Measurements from ENCODE around the gene SH3BGR. TPM values are rescaled to one million over a fixed set of nuclear protein-coding genes. Genes with fewer than 3 reads are reported as not detected.

Gene SH3BGR
- total RNA-seq, 6 donors from 2014 or later, result 3.9 to 25.1 (median 4.4) TPM; not detected in 2

DNA sequence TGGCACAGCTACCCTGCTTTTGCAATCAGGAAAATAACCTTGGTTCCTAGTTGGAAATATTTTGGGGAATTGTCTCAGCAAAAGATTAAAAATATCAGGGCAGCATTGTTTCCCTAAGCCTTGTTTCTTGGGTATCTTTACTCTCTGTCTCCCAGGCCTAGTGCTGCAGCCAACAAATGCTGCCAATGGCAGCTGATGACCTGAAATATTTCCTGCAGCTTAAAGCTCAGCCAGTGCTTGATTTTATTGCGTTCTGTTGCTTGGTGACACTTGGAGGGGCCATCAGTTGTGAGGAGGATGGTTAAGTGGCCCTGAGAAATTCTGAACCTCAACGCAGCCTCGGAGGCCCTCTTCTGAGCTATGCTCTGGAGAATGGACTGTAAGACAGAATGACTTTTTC lies 101.6 kb downstream of the SH3BGR start:
- Histone ChIP-seq H3K27me3 (no peaks in the 10 kb centered on the region), H3K9me3 (no peaks in the 10 kb centered on the region), H3K4me1 (no peaks in the 10 kb centered on the region), H3K27ac (no peak overlapping the region), H3K4me3 (no peak overlapping the region), H3K36me3 (no peaks in the 10 kb centered on the region)
- DNase-seq (no peak), ATAC-seq (ENCODE audit: low FRiP score in 2 of 2) (no peak)
- WGBS, 2 donors, result 30 to 50% methylated on average over 3 of the region's 3 CpGs
- no peak for TF ChIP-seq EP300 (IDR thresholded peaks at IDR 0.05)
- TF ChIP-seq POLR2A (IDR thresholded peaks at IDR 0.05), result no peak
- TF ChIP-seq, protein P1, sequence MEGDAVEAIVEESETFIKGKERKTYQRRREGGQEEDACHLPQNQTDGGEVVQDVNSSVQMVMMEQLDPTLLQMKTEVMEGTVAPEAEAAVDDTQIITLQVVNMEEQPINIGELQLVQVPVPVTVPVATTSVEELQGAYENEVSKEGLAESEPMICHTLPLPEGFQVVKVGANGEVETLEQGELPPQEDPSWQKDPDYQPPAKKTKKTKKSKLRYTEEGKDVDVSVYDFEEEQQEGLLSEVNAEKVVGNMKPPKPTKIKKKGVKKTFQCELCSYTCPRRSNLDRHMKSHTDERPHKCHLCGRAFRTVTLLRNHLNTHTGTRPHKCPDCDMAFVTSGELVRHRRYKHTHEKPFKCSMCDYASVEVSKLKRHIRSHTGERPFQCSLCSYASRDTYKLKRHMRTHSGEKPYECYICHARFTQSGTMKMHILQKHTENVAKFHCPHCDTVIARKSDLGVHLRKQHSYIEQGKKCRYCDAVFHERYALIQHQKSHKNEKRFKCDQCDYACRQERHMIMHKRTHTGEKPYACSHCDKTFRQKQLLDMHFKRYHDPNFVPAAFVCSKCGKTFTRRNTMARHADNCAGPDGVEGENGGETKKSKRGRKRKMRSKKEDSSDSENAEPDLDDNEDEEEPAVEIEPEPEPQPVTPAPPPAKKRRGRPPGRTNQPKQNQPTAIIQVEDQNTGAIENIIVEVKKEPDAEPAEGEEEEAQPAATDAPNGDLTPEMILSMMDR (IDR thresholded peaks at IDR 0.05), result no peak
- no peak for TF ChIP-seq POLR2AphosphoS5 (IDR thresholded peaks at IDR 0.05)

DNA sequence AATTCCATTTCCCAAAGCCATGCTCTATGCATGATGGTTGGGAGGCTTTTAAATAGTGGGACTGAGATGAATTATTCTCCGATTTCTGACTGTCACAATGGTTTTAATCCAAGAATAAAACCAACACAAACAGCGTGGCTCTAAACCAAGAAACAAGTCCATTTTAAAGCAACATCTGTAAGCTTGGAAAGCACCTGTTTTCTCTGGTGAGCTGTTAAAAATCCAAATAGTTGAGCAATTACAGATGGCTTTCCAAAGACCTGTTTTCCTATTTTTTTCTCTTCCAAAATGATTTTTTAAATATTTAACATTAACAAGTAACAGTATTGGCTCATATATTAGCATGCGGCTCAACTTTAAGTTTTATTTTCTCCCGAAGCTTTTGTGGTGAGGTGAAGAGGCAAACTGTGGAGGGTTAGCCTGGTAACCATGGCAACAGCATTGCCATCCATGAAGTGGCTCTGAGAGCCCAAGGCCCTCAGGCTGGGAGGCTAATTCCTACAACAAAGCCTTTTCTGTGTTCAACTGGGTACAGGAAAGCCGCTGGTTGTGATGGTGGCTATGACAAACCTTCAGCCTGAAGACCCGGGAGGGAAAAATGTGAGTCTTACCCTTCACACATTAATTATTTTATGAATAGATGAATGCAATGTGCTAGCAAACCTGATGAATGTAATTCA lies 104.3 kb downstream of the SH3BGR start:
- Histone ChIP-seq H3K27ac (no peak overlapping the region), H3K27me3 (no peaks in the 10 kb centered on the region), H3K9me3 (no peaks in the 10 kb centered on the region), H3K4me3 (no peak overlapping the region), H3K4me1 (no peaks in the 10 kb centered on the region), H3K36me3 (no peaks in the 10 kb centered on the region)
- no peak for DNase-seq
- TF ChIP-seq POLR2AphosphoS5 (IDR thresholded peaks at IDR 0.05) (no peak), POLR2A (IDR thresholded peaks at IDR 0.05) (no peak), EP300 (IDR thresholded peaks at IDR 0.05) (no peak)
- TF ChIP-seq, protein P1 (IDR thresholded peaks at IDR 0.05), result no peak
- ATAC-seq (ENCODE audit: low FRiP score in 2 of 2), result no peak
- 72 to 73% methylated on average over 6 of the region's 6 CpGs for WGBS, 2 donors

- ATAC-seq (ENCODE audit: low FRiP score in 2 of 2) (no peak), DNase-seq (no peak)
- Histone ChIP-seq H3K9me3 (no peaks in the 10 kb centered on the region), H3K36me3 (no peaks in the 10 kb centered on the region), H3K27me3 (no peaks in the 10 kb centered on the region), H3K27ac (no peak overlapping the region), H3K4me3 (no peak overlapping the region), H3K4me1 (no peaks in the 10 kb centered on the region)
- TF ChIP-seq POLR2A (IDR thresholded peaks at IDR 0.05) (no peak), POLR2AphosphoS5 (IDR thresholded peaks at IDR 0.05) (no peak), EP300 (IDR thresholded peaks at IDR 0.05) (no peak)
- TF ChIP-seq, protein P1 (IDR thresholded peaks at IDR 0.05), result no peak
- 48 to 52% methylated on average over 3 of the region's 3 CpGs for WGBS, 2 donors
Measured at GRCh38 chr21:39559511-39559910, 107.7 kb downstream of the SH3BGR start.

- 71 to 79% methylated on average over 2 of the region's 2 CpGs for WGBS, 2 donors
- Histone ChIP-seq H3K4me3 (no peak overlapping the region), H3K36me3 (no peaks in the 10 kb centered on the region), H3K9me3 (no peaks in the 10 kb centered on the region), H3K27me3 (no peaks in the 10 kb centered on the region), H3K4me1 (no peaks in the 10 kb centered on the region), H3K27ac (no peak overlapping the region)
- TF ChIP-seq, protein P1 (IDR thresholded peaks at IDR 0.05), result no peak
- TF ChIP-seq POLR2A (IDR thresholded peaks at IDR 0.05), result no peak
- TF ChIP-seq EP300 (IDR thresholded peaks at IDR 0.05), result no peak
- TF ChIP-seq POLR2AphosphoS5 (IDR thresholded peaks at IDR 0.05), result no peak
- no peak for DNase-seq
- ATAC-seq (ENCODE audit: low FRiP score in 2 of 2), result no peak
Measured at GRCh38 chr21:39561140-39561539, 109.4 kb downstream of the SH3BGR start.

Measured in upper lobe of left lung (tissue), 6 donors.